HepG2 (cell line): Measurements from ENCODE around the gene NUTF2.

ENCODE experiments used
- ARNTL ChIP-seq: sonication (generic); formaldehyde crosslinking; IDR thresholded peaks from 2 replicates; pipeline ENCODE4 v1.4.0; 2020; ENCODE audit warnings: mild to moderate bottlenecking, missing genetic modification reagents
- CREM ChIP-seq, 2 experiments: sonication (generic) in 1 of 2; formaldehyde crosslinking in 1 of 2; IDR thresholded peaks; 2 replicates each; pipeline versions ENCODE4 v1.4.0 to v1.6.1; 2016 to 2020; ENCODE audit warnings: antibody characterized with exemption in 1 of 2, mild to moderate bottlenecking in 1 of 2, missing genetic modification reagents in 1 of 2
- FOXK1 ChIP-seq: sonication (generic); formaldehyde crosslinking; IDR thresholded peaks from 2 replicates; pipeline ENCODE4 v1.4.0; 2020; ENCODE audit warnings: low read depth, missing genetic modification reagents, borderline replicate concordance
- HNRNPLL ChIP-seq: fragments of 200-400 bp; formaldehyde crosslinking; IDR thresholded peaks from 2 replicates; pipeline ENCODE4 v1.6.1; 2017; ENCODE audit warnings: mild to moderate bottlenecking, low read depth, low read length; ENCODE audit not compliant: poor library complexity, severe bottlenecking
- MAZ ChIP-seq, 2 experiments: sonication (generic) in 1 of 2; formaldehyde crosslinking in 1 of 2; IDR thresholded peaks; 2 replicates each; pipeline versions ENCODE4 v1.5.0 to v1.6.1; 2012 to 2020; ENCODE audit warnings: low read depth in 2 of 2, mild to moderate bottlenecking in 2 of 2, borderline replicate concordance in 1 of 2, improper control_type of control experiment in 1 of 2, low read length in 1 of 2, missing genetic modification reagents in 1 of 2, moderate library complexity in 1 of 2
- NFE2L2 ChIP-seq: fragments of 150-350 bp; IDR thresholded peaks from 2 replicates; pipeline ENCODE4 v1.6.1; 2014; ENCODE audit warnings: low read length
- RORA ChIP-seq: sonication (generic); formaldehyde crosslinking; IDR thresholded peaks from 2 replicates; pipeline ENCODE4 v1.5.0; 2020; ENCODE audit warnings: mild to moderate bottlenecking, missing genetic modification reagents, moderate library complexity
- SMC3 ChIP-seq: IDR thresholded peaks from 2 replicates; pipeline ENCODE4 v1.6.1; 2011; ENCODE audit warnings: low read length, improper control_type of control experiment
- SP1 ChIP-seq, 2 experiments: fragments of 450-650 bp in 1 of 2; sonication (generic) in 1 of 2; formaldehyde crosslinking in 1 of 2; IDR thresholded peaks; 2 replicates each; pipeline versions ENCODE4 v1.4.0 to v1.6.1; 2016 to 2020; ENCODE audit warnings: missing genetic modification reagents in 1 of 2
- TAF1 ChIP-seq: sonication (generic); formaldehyde crosslinking; IDR thresholded peaks from 2 replicates; pipeline ENCODE4 v1.4.0; 2020; ENCODE audit warnings: missing genetic modification reagents
- TF ChIP-seq, protein P1 (sequence below): sonication (generic); formaldehyde crosslinking; IDR thresholded peaks from 2 replicates; pipeline ENCODE4 v1.5.0; 2020; ENCODE audit warnings: mild to moderate bottlenecking, missing genetic modification reagents, moderate library complexity
- TF ChIP-seq, protein P2 (sequence below): sonication (generic); formaldehyde crosslinking; IDR thresholded peaks from 2 replicates; pipeline ENCODE4 v1.4.0; 2020; ENCODE audit warnings: low read depth, mild to moderate bottlenecking, missing genetic modification reagents

DNA sequence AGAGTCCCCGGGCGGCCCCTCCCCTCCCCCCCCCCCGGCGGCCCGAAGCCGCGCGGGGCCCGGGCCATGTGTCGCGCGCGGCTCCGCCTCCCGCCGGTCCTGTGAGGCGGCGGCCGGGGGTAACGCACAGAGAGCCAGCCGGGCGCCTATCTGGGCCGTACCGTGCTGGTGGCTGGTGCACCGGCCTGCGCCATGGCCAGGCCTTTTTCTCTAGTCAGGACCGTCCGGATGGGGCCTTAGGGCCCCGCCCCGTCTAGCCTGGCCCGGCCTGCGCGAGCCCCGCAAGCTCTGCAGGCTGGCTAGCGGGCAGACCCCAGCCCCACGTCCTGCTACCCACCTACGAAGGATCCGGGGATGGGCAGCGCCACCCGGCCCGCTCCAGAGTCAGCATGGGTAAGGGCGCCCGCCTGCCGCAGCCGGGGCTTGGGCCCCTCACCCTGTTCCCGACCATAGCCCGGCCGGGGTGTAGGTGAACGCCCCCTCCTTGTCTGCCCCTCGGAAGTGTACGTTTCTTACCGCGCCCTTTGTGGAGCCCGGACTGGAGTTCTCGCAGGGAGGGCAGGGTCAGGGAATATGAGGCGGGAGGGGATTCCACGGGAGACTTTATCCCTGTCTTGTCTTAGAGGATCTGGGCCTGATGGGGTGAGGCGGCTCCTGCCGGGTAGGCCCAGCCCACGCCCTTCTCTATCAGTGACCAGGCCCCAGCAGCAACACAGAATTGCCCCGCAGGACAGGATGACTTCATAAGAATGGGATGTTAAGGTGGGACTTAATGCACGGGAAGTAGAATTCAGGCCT, 530 bp downstream of the NUTF2 start, which contains the start of gene CENPT:
- TF ChIP-seq ARNTL (CRISPR knock-in tag) (no peak), CREM (IDR thresholded peaks at IDR 0.05) (no peak), CREM (CRISPR knock-in tag; IDR thresholded peaks at IDR 0.05) (no peak), RORA (CRISPR knock-in tag) (no peak), HNRNPLL (no peak), MAZ (IDR thresholded peaks at IDR 0.05; ENCODE audit: borderline replicate concordance, low read depth, low read length) (no peak), MAZ (CRISPR knock-in tag; IDR thresholded peaks at IDR 0.05; ENCODE audit: low read depth) (no peak), SP1 (IDR thresholded peaks at IDR 0.05) (no peak), SP1 (CRISPR knock-in tag; IDR thresholded peaks at IDR 0.05) (no peak), SMC3 (no peak), FOXK1 (no peak), NFE2L2 (no peak), TAF1 (no peak; the same call in 1 of the 2 replicates)
- TF ChIP-seq, protein P1, sequence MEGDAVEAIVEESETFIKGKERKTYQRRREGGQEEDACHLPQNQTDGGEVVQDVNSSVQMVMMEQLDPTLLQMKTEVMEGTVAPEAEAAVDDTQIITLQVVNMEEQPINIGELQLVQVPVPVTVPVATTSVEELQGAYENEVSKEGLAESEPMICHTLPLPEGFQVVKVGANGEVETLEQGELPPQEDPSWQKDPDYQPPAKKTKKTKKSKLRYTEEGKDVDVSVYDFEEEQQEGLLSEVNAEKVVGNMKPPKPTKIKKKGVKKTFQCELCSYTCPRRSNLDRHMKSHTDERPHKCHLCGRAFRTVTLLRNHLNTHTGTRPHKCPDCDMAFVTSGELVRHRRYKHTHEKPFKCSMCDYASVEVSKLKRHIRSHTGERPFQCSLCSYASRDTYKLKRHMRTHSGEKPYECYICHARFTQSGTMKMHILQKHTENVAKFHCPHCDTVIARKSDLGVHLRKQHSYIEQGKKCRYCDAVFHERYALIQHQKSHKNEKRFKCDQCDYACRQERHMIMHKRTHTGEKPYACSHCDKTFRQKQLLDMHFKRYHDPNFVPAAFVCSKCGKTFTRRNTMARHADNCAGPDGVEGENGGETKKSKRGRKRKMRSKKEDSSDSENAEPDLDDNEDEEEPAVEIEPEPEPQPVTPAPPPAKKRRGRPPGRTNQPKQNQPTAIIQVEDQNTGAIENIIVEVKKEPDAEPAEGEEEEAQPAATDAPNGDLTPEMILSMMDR: no peak; the same call in 1 of the 2 replicates
- TF ChIP-seq, protein P2, sequence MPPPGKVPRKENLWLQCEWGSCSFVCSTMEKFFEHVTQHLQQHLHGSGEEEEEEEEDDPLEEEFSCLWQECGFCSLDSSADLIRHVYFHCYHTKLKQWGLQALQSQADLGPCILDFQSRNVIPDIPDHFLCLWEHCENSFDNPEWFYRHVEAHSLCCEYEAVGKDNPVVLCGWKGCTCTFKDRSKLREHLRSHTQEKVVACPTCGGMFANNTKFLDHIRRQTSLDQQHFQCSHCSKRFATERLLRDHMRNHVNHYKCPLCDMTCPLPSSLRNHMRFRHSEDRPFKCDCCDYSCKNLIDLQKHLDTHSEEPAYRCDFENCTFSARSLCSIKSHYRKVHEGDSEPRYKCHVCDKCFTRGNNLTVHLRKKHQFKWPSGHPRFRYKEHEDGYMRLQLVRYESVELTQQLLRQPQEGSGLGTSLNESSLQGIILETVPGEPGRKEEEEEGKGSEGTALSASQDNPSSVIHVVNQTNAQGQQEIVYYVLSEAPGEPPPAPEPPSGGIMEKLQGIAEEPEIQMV (CRISPR knock-in tag): no peak
